Liver (tissue), 3 donors: ENCODE results near the gene AKAP10.

ENCODE experiments used
- GABPA ChIP-seq, 2 donors: IDR thresholded peaks in 1 of 2; conservative IDR thresholded peaks in 1 of 2; 2 replicates each; pipeline ENCODE4 v1.6.1; 2016; ENCODE audit warnings: antibody characterized with exemption in 2 of 2, mild to moderate bottlenecking in 1 of 2, moderate library complexity in 1 of 2
- JUND ChIP-seq, 2 donors: IDR thresholded peaks; 2 replicates each; pipeline ENCODE4 v1.6.1; 2016; ENCODE audit warnings: antibody characterized with exemption in 2 of 2
- RAD21 ChIP-seq, 2 donors: IDR thresholded peaks; 2 replicates each; pipeline ENCODE4 v1.6.1; 2016; ENCODE audit warnings: antibody characterized with exemption in 2 of 2, mild to moderate bottlenecking in 2 of 2
- REST ChIP-seq: IDR thresholded peaks from 2 replicates; pipeline ENCODE4 v1.6.1; 2016; ENCODE audit warnings: antibody characterized with exemption, mild to moderate bottlenecking
- RXRA ChIP-seq, 2 donors: IDR thresholded peaks; 2 replicates each; pipeline ENCODE4 v1.6.1; 2017 to 2018; ENCODE audit warnings: antibody characterized with exemption in 2 of 2, mild to moderate bottlenecking in 1 of 2
- SP1 ChIP-seq: IDR thresholded peaks from 2 replicates; pipeline ENCODE4 v1.6.1; 2018; ENCODE audit warnings: antibody characterized with exemption, mild to moderate bottlenecking
- YY1 ChIP-seq: IDR thresholded peaks from 2 replicates; pipeline ENCODE4 v1.6.1; 2016; ENCODE audit warnings: antibody characterized with exemption, mild to moderate bottlenecking
- TF ChIP-seq, protein P1 (sequence below): IDR thresholded peaks from 2 replicates; pipeline ENCODE4 v1.6.1; 2016; ENCODE audit warnings: antibody characterized with exemption
- TF ChIP-seq, protein P2 (sequence below): fragments of 150-350 bp; IDR thresholded peaks from 2 replicates; pipeline ENCODE4 v1.5.1; 2017; ENCODE audit warnings: improper control_type of control experiment, low read depth, low read length; ENCODE audit not compliant: missing input control
- TF ChIP-seq, protein P3 (sequence below): IDR thresholded peaks from 2 replicates; pipeline ENCODE4 v1.6.1; 2016; ENCODE audit warnings: antibody characterized with exemption
- donor health status: healthy.
- donor health status: healthy.

DNA sequence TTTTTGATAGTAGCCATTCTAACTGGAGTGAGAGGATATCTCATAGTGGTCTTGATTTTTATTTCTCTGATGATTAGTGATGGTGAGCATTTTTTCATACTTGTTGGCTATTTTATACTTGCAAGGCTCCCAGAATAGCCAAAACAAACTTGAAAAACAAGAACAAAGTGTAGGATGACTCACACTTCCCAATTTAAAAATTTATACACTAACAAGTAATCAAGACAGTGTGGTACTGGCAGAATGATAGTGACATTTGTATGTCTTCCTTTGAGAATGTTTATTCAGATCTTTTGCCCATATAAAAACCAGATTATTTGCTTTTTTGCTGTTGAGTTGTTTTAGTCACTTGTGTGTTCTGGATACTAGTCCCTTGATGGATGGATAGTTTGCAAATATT, 49.3 kb upstream of the AKAP10 start:
- TF ChIP-seq, protein P1, sequence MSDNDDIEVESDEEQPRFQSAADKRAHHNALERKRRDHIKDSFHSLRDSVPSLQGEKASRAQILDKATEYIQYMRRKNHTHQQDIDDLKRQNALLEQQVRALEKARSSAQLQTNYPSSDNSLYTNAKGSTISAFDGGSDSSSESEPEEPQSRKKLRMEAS = no peak
- TF ChIP-seq, protein P2, sequence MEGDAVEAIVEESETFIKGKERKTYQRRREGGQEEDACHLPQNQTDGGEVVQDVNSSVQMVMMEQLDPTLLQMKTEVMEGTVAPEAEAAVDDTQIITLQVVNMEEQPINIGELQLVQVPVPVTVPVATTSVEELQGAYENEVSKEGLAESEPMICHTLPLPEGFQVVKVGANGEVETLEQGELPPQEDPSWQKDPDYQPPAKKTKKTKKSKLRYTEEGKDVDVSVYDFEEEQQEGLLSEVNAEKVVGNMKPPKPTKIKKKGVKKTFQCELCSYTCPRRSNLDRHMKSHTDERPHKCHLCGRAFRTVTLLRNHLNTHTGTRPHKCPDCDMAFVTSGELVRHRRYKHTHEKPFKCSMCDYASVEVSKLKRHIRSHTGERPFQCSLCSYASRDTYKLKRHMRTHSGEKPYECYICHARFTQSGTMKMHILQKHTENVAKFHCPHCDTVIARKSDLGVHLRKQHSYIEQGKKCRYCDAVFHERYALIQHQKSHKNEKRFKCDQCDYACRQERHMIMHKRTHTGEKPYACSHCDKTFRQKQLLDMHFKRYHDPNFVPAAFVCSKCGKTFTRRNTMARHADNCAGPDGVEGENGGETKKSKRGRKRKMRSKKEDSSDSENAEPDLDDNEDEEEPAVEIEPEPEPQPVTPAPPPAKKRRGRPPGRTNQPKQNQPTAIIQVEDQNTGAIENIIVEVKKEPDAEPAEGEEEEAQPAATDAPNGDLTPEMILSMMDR = no peak
- TF ChIP-seq REST (no peak), JUND (IDR thresholded peaks at IDR 0.05) (no peak), YY1 (no peak), RXRA (IDR thresholded peaks at IDR 0.05) (no peak), SP1 (no peak), GABPA (IDR thresholded peaks at IDR 0.05 in 1 of 2, conservative IDR thresholded peaks at IDR 0.05 in 1 of 2) (no peak), RAD21 (IDR thresholded peaks at IDR 0.05) (no peak)
- TF ChIP-seq, protein P3, sequence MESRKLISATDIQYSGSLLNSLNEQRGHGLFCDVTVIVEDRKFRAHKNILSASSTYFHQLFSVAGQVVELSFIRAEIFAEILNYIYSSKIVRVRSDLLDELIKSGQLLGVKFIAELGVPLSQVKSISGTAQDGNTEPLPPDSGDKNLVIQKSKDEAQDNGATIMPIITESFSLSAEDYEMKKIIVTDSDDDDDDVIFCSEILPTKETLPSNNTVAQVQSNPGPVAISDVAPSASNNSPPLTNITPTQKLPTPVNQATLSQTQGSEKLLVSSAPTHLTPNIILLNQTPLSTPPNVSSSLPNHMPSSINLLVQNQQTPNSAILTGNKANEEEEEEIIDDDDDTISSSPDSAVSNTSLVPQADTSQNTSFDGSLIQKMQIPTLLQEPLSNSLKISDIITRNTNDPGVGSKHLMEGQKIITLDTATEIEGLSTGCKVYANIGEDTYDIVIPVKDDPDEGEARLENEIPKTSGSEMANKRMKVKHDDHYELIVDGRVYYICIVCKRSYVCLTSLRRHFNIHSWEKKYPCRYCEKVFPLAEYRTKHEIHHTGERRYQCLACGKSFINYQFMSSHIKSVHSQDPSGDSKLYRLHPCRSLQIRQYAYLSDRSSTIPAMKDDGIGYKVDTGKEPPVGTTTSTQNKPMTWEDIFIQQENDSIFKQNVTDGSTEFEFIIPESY = no peak
